T-helper 2 cell treated with Interferon-gamma antibody and Interleukin-4, amounts not matched to agents 100 ng/mL and 5 ng/mL, for 36 hours (primary cell): Measurements from ENCODE around the gene WDR75. TPM values are rescaled to one million over a fixed set of nuclear protein-coding genes. Genes with fewer than 3 reads are reported as not detected.

Experiments
- intact Hi-C: fragments of 100-400 bp; cut with micrococcal nuclease; formaldehyde crosslinking; loops from one replicate; pipeline ENCODE4 v1.15.1; 2023
- total RNA-seq: library from RNA; stranded (reverse); gene quantifications from 2 replicates; pipeline ENCODE4 v1.2.3, GENCODE V29; 2022

WDR75 gene
- total RNA-seq, 1 donor from 2014 or later: 57.3 TPM

GRCh38 chr2:189488008-189488310, 46.7 kb downstream of the WDR75 start:
- intact Hi-C loops: no loop called here

- intact Hi-C loops: no loop called here
Measured at GRCh38 chr2:189492451-189492850, 51.2 kb downstream of the WDR75 start.

GRCh38 chr2:189498205-189498604, 56.9 kb downstream of the WDR75 start:
- intact Hi-C loops: no loop called here

GRCh38 chr2:189499137-189499536, 57.9 kb downstream of the WDR75 start:
- intact Hi-C loops: no loop called here

GRCh38 chr2:189500456-189501160, 59.3 kb downstream of the WDR75 start:
- intact Hi-C loops: no loop called here

GRCh38 chr2:189501487-189501886, 60.2 kb downstream of the WDR75 start:
- intact Hi-C loops: no loop called here

GRCh38 chr2:189502714-189503113, 61.4 kb downstream of the WDR75 start:
- intact Hi-C loops: no loop called here

GRCh38 chr2:189504238-189504637, 63.0 kb downstream of the WDR75 start:
- intact Hi-C loops: no loop called here

- intact Hi-C loops: no loop called here
Measured at GRCh38 chr2:189505492-189505891, 64.2 kb downstream of the WDR75 start.

- intact Hi-C loops: no loop called here
Measured at GRCh38 chr2:189506514-189506976, 65.3 kb downstream of the WDR75 start.

GRCh38 chr2:189511210-189511959, 70.1 kb downstream of the WDR75 start:
- intact Hi-C loops: no loop called here

GRCh38 chr2:189511960-189512319, 70.7 kb downstream of the WDR75 start:
- intact Hi-C loops: no loop called here

GRCh38 chr2:189512879-189513278, 71.6 kb downstream of the WDR75 start:
- intact Hi-C loops: no loop called here

GRCh38 chr2:189514104-189514503, 72.8 kb downstream of the WDR75 start:
- intact Hi-C loops: no loop called here

GRCh38 chr2:189515264-189515663, 74.0 kb downstream of the WDR75 start:
- intact Hi-C loops: no loop called here

GRCh38 chr2:189516546-189516945, 75.3 kb downstream of the WDR75 start:
- intact Hi-C loops: no loop called here

- intact Hi-C loops: no loop called here
Measured at GRCh38 chr2:189517847-189518535, 76.7 kb downstream of the WDR75 start.

GRCh38 chr2:189519631-189520387, 78.5 kb downstream of the WDR75 start:
- intact Hi-C loops: no loop called here

- intact Hi-C loops: no loop called here
Measured at GRCh38 chr2:189521699-189522434, 80.6 kb downstream of the WDR75 start.

- intact Hi-C loops: no loop called here
Measured at GRCh38 chr2:189522435-189523151, 81.3 kb downstream of the WDR75 start.
